Lung (tissue), 12 donors: Measurements from ENCODE around the gene PSAPL1. TPM values are rescaled to one million over a fixed set of nuclear protein-coding genes. Genes with fewer than 3 reads are reported as not detected.

Experiments used
- ATAC-seq: fragments of 200-7000 bp; cut with Tn5 transposase; one replicate; pipeline ENCODE4 v1.9.1; 2020; ENCODE audit warnings: moderate number of reproducible peaks; ENCODE audit not compliant: insufficient read depth, low FRiP score
- DNase-seq, 3 donors: peaks; one replicate each; pipeline ENCODE4 v3.0.0-alpha.2; 2013 to 2017
- H3K27ac ChIP-seq, 2 donors: one replicate each; pipeline ENCODE4 v1.5.1; 2013; ENCODE audit warnings: mild to moderate bottlenecking in 2 of 2, moderate library complexity in 2 of 2, control low read depth in 1 of 2, inconsistent platforms in 1 of 2, low read depth in 1 of 2, low read length in 1 of 2
- H3K27me3 ChIP-seq, 3 donors: one replicate each; pipeline ENCODE4 v1.5.1; 2013; ENCODE audit warnings: low read length in 2 of 3; ENCODE audit not compliant: control insufficient read depth in 3 of 3, insufficient read depth in 3 of 3
- H3K36me3 ChIP-seq, 4 donors: one replicate each; pipeline ENCODE4 v1.5.1; 2013; ENCODE audit warnings: low read length in 4 of 4, mild to moderate bottlenecking in 1 of 4, moderate library complexity in 1 of 4; ENCODE audit not compliant: control insufficient read depth in 4 of 4, insufficient read depth in 4 of 4
- H3K4me1 ChIP-seq, 5 donors: one replicate each; pipeline ENCODE4 v1.5.1; 2013; ENCODE audit warnings: low read length in 5 of 5, mild to moderate bottlenecking in 2 of 5, moderate library complexity in 1 of 5; ENCODE audit not compliant: control insufficient read depth in 5 of 5, insufficient read depth in 5 of 5
- H3K4me3 ChIP-seq: one replicate; pipeline ENCODE4 v1.5.1; 2013; ENCODE audit warnings: mild to moderate bottlenecking, control low read depth, moderate library complexity
- H3K9ac ChIP-seq, 2 donors: one replicate each; pipeline ENCODE4 v1.5.1; 2013; ENCODE audit warnings: low read length in 2 of 2, control low read depth in 1 of 2; ENCODE audit not compliant: insufficient read depth in 1 of 2
- H3K9me3 ChIP-seq, 4 donors: one replicate each; pipeline ENCODE4 v1.5.1; 2013; ENCODE audit warnings: low read length in 3 of 4, mild to moderate bottlenecking in 1 of 4, moderate library complexity in 1 of 4; ENCODE audit not compliant: control insufficient read depth in 4 of 4, insufficient read depth in 3 of 4
- WGBS, 2 donors: extraction: QIAGEN DNeasy Blood & Tissue Kit; methylation state at CpG; one replicate each; pipeline ENCODE4 v1.1.7; 2013; 5-methylcytosine and 5-hydroxymethylcytosine counted together
- polyA plus RNA-seq, 2 donors: library from polyadenylated mRNA; stranded (reverse); fragments of 200-250 nt; gene quantifications; one replicate each; pipeline ENCODE4 v1.2.1, GENCODE V29; 2013
- total RNA-seq, 2 donors: library from RNA; depleted of rRNA in 1 of 2; stranded (reverse); fragments of >200 nt in 1 of 2; gene quantifications; one replicate each; pipeline ENCODE4 v1.2.1, GENCODE V29; 2014 to 2021
- TF ChIP-seq, protein P1 (sequence below): IDR thresholded peaks from 2 replicates; pipeline ENCODE4 v1.5.1; 2012; ENCODE audit warnings: mild to moderate bottlenecking; ENCODE audit errors: control extremely low read depth, extremely low read depth
- donor health status: control.
- donor health status: control.
- donor health status: Bipolar disorder and iron deficiency.
- donor health status: healthy.
- donor health status: DM: yes; HTN: yes; CAD: no.

Gene PSAPL1
- total and polyA plus RNA-seq, 4 donors = 0.06 to 0.55 (median 0.24) TPM; not detected in 1

DNA sequence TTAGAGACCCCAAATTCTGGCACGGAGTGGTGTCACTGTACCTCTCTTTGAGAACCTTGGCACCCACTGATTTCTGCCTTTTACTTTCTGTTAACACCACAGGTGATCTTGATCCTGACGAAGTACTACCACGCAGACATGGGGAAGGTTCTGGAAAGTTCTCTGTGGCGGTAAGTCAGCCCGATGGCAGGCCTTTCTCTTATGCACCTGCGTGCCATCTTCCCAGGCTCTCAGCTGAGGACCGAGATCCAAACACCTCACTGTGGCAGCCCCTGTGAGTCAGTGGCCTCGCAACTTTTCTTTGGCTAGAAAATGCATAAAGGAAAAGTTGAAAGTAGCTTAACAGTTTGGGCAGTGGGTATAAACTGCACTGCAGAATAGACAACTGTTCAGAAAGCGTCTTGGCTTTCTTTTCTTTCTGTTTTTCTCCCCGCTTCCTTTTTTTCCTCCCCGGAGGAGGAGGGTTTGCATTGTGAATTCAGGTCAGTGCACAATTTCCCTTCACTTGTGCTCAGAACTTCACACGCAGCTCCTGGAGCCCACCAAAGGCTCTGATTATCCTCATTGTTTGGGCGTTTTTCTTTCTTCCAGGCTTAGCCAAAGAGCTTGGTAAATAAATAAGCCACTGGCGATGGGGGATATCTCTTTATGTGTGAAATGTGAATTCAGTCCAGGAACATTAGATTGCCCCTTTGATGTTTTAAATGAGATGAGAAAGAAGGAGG is 38.4 kb downstream of the PSAPL1 start:
- ATAC-seq = no peak
- 75 to 87% methylated on average over 14 of the region's 14 CpGs for WGBS, 2 donors
- Histone ChIP-seq H3K4me1 (peaks cover 0 to 20% (median 2%) of the 10 kb centered on the region in 5 donors), H3K9me3 (peaks cover 0 to under 1% (median 0%) of the 10 kb centered on the region in 4 donors), H3K9ac (no peak overlapping the region), H3K4me3 (no peak overlapping the region), H3K36me3 (no peaks in the 10 kb centered on the region), H3K27me3 (peaks cover 0 to 4% (median 0%) of the 10 kb centered on the region in 3 donors), H3K27ac (no peak overlapping the region)
- DNase-seq = no peak
- TF ChIP-seq, protein P1, sequence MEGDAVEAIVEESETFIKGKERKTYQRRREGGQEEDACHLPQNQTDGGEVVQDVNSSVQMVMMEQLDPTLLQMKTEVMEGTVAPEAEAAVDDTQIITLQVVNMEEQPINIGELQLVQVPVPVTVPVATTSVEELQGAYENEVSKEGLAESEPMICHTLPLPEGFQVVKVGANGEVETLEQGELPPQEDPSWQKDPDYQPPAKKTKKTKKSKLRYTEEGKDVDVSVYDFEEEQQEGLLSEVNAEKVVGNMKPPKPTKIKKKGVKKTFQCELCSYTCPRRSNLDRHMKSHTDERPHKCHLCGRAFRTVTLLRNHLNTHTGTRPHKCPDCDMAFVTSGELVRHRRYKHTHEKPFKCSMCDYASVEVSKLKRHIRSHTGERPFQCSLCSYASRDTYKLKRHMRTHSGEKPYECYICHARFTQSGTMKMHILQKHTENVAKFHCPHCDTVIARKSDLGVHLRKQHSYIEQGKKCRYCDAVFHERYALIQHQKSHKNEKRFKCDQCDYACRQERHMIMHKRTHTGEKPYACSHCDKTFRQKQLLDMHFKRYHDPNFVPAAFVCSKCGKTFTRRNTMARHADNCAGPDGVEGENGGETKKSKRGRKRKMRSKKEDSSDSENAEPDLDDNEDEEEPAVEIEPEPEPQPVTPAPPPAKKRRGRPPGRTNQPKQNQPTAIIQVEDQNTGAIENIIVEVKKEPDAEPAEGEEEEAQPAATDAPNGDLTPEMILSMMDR = no peak

DNA sequence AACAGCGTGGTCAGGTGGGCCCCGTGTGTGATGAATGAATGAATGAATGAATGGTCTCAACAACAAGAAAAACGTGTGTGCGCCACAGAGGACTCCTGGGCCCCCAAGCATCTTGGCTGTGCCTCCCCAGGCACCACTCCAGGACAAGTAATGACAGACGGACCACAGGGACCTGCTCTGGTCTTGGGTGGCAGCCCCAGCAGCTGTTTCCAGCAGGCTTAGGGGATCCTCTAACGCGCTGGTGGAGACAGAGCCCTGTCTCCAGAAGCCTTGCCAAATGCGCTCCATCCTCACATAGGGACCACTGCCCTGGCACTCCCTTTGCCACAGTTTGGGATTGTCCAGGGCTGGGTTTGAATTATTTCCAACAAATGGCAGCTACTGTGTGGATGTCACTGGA is 39.1 kb downstream of the PSAPL1 start:
- H3K9me3 ChIP-seq = no peaks in the 10 kb centered on the region
- no peak overlapping the region for H3K9ac ChIP-seq
- H3K4me1 ChIP-seq = peaks cover 0 to 20% (median 2%) of the 10 kb centered on the region in 5 donors
- DNase-seq (no peak), ATAC-seq (no peak)
- 80 to 86% methylated on average over 8 of the region's 8 CpGs for WGBS, 2 donors
- no peak overlapping the region for H3K4me3 ChIP-seq
- no peak overlapping the region for H3K27ac ChIP-seq
- H3K27me3 ChIP-seq = peaks cover 0 to 4% (median 0%) of the 10 kb centered on the region in 3 donors
- TF ChIP-seq, protein P1 = no peak
- no peaks in the 10 kb centered on the region for H3K36me3 ChIP-seq

DNA sequence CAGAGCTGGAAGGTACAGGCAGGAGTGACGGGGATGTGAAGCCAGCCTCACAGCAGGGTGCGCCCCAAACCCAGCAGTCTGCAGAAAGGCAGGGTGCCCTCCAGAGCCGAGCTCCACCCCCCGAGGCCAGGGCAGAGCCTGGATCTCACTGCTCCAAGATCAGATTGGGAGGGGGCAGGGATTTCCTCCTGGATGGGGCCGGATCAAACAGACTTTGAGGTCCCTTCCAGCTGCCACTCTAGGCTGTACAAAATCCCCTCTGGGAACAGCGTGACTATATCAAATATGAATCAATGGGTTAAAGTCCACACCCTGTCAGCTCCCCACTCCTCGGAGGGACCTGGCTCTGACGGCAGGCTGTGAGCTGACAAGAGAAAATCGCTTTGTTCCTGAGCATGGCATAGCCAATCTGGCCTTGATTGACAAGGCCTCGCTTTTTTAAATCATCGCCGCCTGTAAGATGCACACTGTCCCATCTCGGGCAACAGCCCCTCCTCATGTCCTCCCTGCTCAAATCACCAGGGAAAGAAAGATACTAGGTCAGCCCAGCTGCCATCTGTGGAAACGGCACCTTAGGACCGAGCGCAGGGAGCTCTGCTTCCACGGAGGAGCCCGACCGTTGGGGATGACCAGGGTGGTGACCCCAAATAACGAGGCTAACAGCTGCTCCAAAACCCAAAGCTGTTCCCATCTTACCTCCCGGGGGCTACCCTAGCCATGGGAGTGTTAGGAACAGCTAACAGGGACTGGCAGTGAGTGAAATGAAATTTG is 39.9 kb downstream of the PSAPL1 start:
- Histone ChIP-seq H3K27ac (no peak overlapping the region), H3K36me3 (no peaks in the 10 kb centered on the region), H3K4me1 (peaks cover 0 to 20% (median 2%) of the 10 kb centered on the region in 5 donors), H3K9me3 (no peaks in the 10 kb centered on the region), H3K4me3 (no peak overlapping the region), H3K27me3 (peaks cover 0 to 4% (median 2%) of the 10 kb centered on the region in 3 donors), H3K9ac (no peak overlapping the region)
- 77% methylated on average over 21 of the region's 21 CpGs for WGBS, 2 donors
- TF ChIP-seq, protein P1 = no peak
- DNase-seq (no peak), ATAC-seq (no peak)
